IMR-90 (cell line): Measurements from ENCODE around the gene CERS5. TPM values are rescaled to one million over a fixed set of nuclear protein-coding genes. Genes with fewer than 3 reads are reported as not detected.

Experiments
- ATAC-seq: fragments of 200-7000 bp; cut with Tn5 transposase; 2 replicates; pipeline ENCODE4 v1.9.1; 2020; ENCODE audit warnings: low read depth, mild to moderate bottlenecking, moderate library complexity
- BruUV-seq: library from RNA; stranded (reverse); fragments of 400-500 nt; replicated peaks from 2 replicates; lab custom pipeline; 2021; lab: Mats Ljungman, UMichigan
- CTCF ChIA-PET: fragments of 300-600 bp; formaldehyde crosslinking; extraction: SDS; loops from one replicate; lab custom pipeline; 2021; ENCODE audit warnings: antibody characterized with exemption; lab: Yijun Ruan, JAX
- POLR2A ChIA-PET: fragments of 300-600 bp; sonication (Branson Sonifier 250); formaldehyde crosslinking; loops from one replicate; lab custom pipeline; 2022; ENCODE audit warnings: antibody characterized with exemption; ENCODE audit not compliant: unreplicated experiment; lab: Charles Lee
- DNase-seq: peaks from one replicate; pipeline ENCODE4 v3.0.0; 2013
- H2AFZ ChIP-seq: replicated peaks from 2 replicates; pipeline ENCODE3; 2013; ENCODE audit warnings: low read length, mild to moderate bottlenecking; ENCODE audit not compliant: poor library complexity
- H2AK5ac ChIP-seq: 2 replicates; pipeline ENCODE4 v1.6.1; 2013; ENCODE audit warnings: low read depth, low read length, inconsistent platforms
- H2AK9ac ChIP-seq: replicated peaks from 2 replicates; pipeline ENCODE3; 2013; ENCODE audit warnings: mild to moderate bottlenecking, low read depth, low read length, moderate library complexity; ENCODE audit not compliant: poor library complexity
- H2BK120ac ChIP-seq: 2 replicates; pipeline ENCODE4 v1.6.1; 2013; ENCODE audit warnings: low read depth, low read length, inconsistent platforms
- H2BK15ac ChIP-seq: 3 replicates; pipeline ENCODE4 v1.6.1; 2013; ENCODE audit warnings: low read depth, low read length, inconsistent platforms
- H2BK20ac ChIP-seq: 2 replicates; pipeline ENCODE4 v1.6.1; 2013; ENCODE audit warnings: low read depth, mild to moderate bottlenecking, inconsistent platforms, low read length, moderate library complexity
- H2BK5ac ChIP-seq: 2 replicates; pipeline ENCODE4 v1.6.1; 2013; ENCODE audit warnings: mild to moderate bottlenecking, low read depth, low read length, inconsistent platforms; ENCODE audit not compliant: poor library complexity, severe bottlenecking
- H3K14ac ChIP-seq: replicated peaks from 2 replicates; pipeline ENCODE4 v1.6.1; 2013; ENCODE audit warnings: low read depth, low read length, inconsistent platforms
- H3K18ac ChIP-seq: 2 replicates; pipeline ENCODE4 v1.6.1; 2013; ENCODE audit warnings: low read depth, low read length, control low read depth
- H3K23ac ChIP-seq: 2 replicates; pipeline ENCODE4 v1.6.1; 2013; ENCODE audit warnings: low read depth, low read length, inconsistent platforms
- H3K27ac ChIP-seq: 2 replicates; pipeline ENCODE4 v1.5.1; 2013; ENCODE audit warnings: mild to moderate bottlenecking, control low read depth, low read length; ENCODE audit not compliant: insufficient read depth
- H3K27me3 ChIP-seq: 2 replicates; pipeline ENCODE4 v1.6.1; 2013; ENCODE audit warnings: low read length; ENCODE audit not compliant: control insufficient read depth, insufficient read depth
- H3K36me3 ChIP-seq: 2 replicates; pipeline ENCODE4 v1.6.1; 2013; ENCODE audit warnings: low read length, mixed read lengths; ENCODE audit not compliant: control insufficient read depth, insufficient read depth
- H3K4ac ChIP-seq: 2 replicates; pipeline ENCODE4 v1.6.1; 2013; ENCODE audit warnings: low read depth, low read length, inconsistent platforms
- H3K4me1 ChIP-seq: 2 replicates; pipeline ENCODE4 v1.6.1; 2013; ENCODE audit warnings: low read length, mixed read lengths; ENCODE audit not compliant: control insufficient read depth, insufficient read depth
- H3K4me2 ChIP-seq: 2 replicates; pipeline ENCODE4 v1.6.1; 2013; ENCODE audit warnings: low read depth, mild to moderate bottlenecking, control low read depth, low read length, moderate library complexity
- H3K4me3 ChIP-seq: 2 replicates; pipeline ENCODE4 v1.5.1; 2013; ENCODE audit warnings: low read depth, mild to moderate bottlenecking, control low read depth, low read length, moderate library complexity; ENCODE audit not compliant: insufficient read depth
- H3K56ac ChIP-seq: 2 replicates; pipeline ENCODE4 v1.6.1; 2013; ENCODE audit warnings: low read length, inconsistent platforms; ENCODE audit not compliant: insufficient read depth; ENCODE audit errors: extremely low read depth
- H3K79me1 ChIP-seq, 2 experiments: 2 replicates each; pipeline ENCODE4 v1.6.1; 2013; ENCODE audit warnings: low read length in 2 of 2, inconsistent platforms in 1 of 2, low read depth in 1 of 2
- H3K9ac ChIP-seq: 2 replicates; pipeline ENCODE4 v1.6.1; 2013; ENCODE audit warnings: low read depth, low read length, control low read depth
- H3K9me1 ChIP-seq: 2 replicates; pipeline ENCODE4 v1.6.1; 2013; ENCODE audit warnings: low read length, inconsistent platforms; ENCODE audit not compliant: insufficient read depth
- H3K9me3 ChIP-seq: 2 replicates; pipeline ENCODE4 v1.6.1; 2013; ENCODE audit warnings: low read length; ENCODE audit not compliant: control insufficient read depth, insufficient read depth
- H4K20me1 ChIP-seq: 2 replicates; pipeline ENCODE4 v1.6.1; 2013; ENCODE audit warnings: low read length, inconsistent platforms; ENCODE audit not compliant: insufficient read depth
- H4K5ac ChIP-seq: 2 replicates; pipeline ENCODE4 v1.6.1; 2013; ENCODE audit warnings: mild to moderate bottlenecking, low read depth, low read length, control low read depth
- H4K8ac ChIP-seq, 2 experiments: 2 replicates each; pipeline ENCODE4 v1.6.1; 2013; ENCODE audit warnings: low read depth in 2 of 2, low read length in 2 of 2, control low read depth in 1 of 2, inconsistent platforms in 1 of 2
- H4K91ac ChIP-seq: 2 replicates; pipeline ENCODE4 v1.6.1; 2013; ENCODE audit warnings: low read depth, low read length, inconsistent platforms; ENCODE audit not compliant: insufficient read depth
- CHD1 ChIP-seq: IDR thresholded peaks from 2 replicates; pipeline ENCODE4 v1.6.1; 2012; ENCODE audit warnings: low read depth, low read length, improper control_type of control experiment
- CTCF ChIP-seq: conservative IDR thresholded peaks from 2 replicates; pipeline ENCODE4 v1.5.1; 2012; ENCODE audit warnings: mild to moderate bottlenecking, low read depth, low read length, improper control_type of control experiment
- FOS ChIP-seq: fragments of 150-350 bp; IDR thresholded peaks from 2 replicates; pipeline ENCODE4 v1.6.1; 2016; ENCODE audit warnings: low read depth, low read length
- RAD21 ChIP-seq: IDR thresholded peaks from 2 replicates; pipeline ENCODE4 v1.6.1; 2012; ENCODE audit warnings: low read length, improper control_type of control experiment
- RFX5 ChIP-seq: IDR thresholded peaks from 2 replicates; pipeline ENCODE4 v1.8.0; 2012; ENCODE audit warnings: low read depth, mild to moderate bottlenecking, low read length, moderate library complexity
- SMC3 ChIP-seq: fragments of 150-350 bp; IDR thresholded peaks from 2 replicates; pipeline ENCODE4 v1.6.1; 2016; ENCODE audit warnings: low read depth, mild to moderate bottlenecking, antibody characterized with exemption, low read length, moderate library complexity
- WGBS, 2 experiments: methylation state at CpG; one replicate each; pipeline versions ENCODE4 v1.1.5 to v1.1.7; 2013; ENCODE audit warnings: missing lambda C conversion rate in 2 of 2; ENCODE audit not compliant: insufficient read length in 1 of 2; ENCODE audit errors: extremely low coverage in 2 of 2; 5-methylcytosine and 5-hydroxymethylcytosine counted together
- dilution Hi-C: fragments of 300-500 bp; cut with HindIII; formaldehyde crosslinking; loops from one replicate; pipeline ENCODE4 v1.14.3; 2018; ENCODE audit warnings: low sequenced_read_pairs; ENCODE audit not compliant: unreplicated experiment
- in situ Hi-C: fragments of 300-500 bp; cut with MboI; formaldehyde crosslinking; loops from 3 replicates; pipeline ENCODE4 v1.14.3; 2019; ENCODE audit warnings: low sequenced_read_pairs, inconsistent platforms, mixed read lengths
- intact Hi-C: fragments of 100-400 bp; cut with micrococcal nuclease; formaldehyde crosslinking; loops from 2 replicates; pipeline ENCODE4 v1.10.0; 2022
- polyA plus RNA-seq, 3 experiments: library from polyadenylated mRNA; depleted of rRNA; stranded (reverse); fragments of >200 nt; gene quantifications; 2 replicates each; pipeline ENCODE4 v1.2.3, GENCODE V29; 2012; ENCODE audit warnings: low replicate concordance in 1 of 3
- total RNA-seq: library from RNA; depleted of rRNA; stranded (reverse); fragments of >200 nt; gene quantifications from 2 replicates; pipeline ENCODE4 v1.2.3, GENCODE V29; 2012

Gene CERS5
- total and polyA plus RNA-seq, 2 of the 4 experiments (the other 2 are of a cell fraction), result 40.3 to 60.3 TPM

- H3K4ac ChIP-seq, result peak overlapping the region; percentile 87
- dilution Hi-C loops (no loop called here), in situ Hi-C loops (no loop called here), intact Hi-C loops (no loop called here)
- H3K9me1 ChIP-seq, result peaks cover 14% of the 10 kb centered on the region; the same call in 1 of the 2 replicates
- H2BK15ac ChIP-seq, result peak overlapping the region; percentile 53; the same call in 2 of the 3 replicates
- ATAC-seq (no peak), DNase-seq (no peak)
- H3K56ac ChIP-seq, result no peak overlapping the region
- H4K5ac ChIP-seq, result peak overlapping the region; percentile 14; the same call in 1 of the 2 replicates
- no peak overlapping the region for H2AFZ ChIP-seq
- H4K20me1 ChIP-seq, result peaks cover 56% of the 10 kb centered on the region
- no peak overlapping the region for H3K4me2 ChIP-seq
- H3K79me1 ChIP-seq, result peaks cover 2 to 60% of the 10 kb centered on the region in 2 experiments; a peak in 3 of 4 replicates
- peak overlapping the region; percentile 57 for H3K23ac ChIP-seq
- no peak overlapping the region for H3K4me3 ChIP-seq
- H3K18ac ChIP-seq, result peak overlapping the region; percentile 85; the same call in 1 of the 2 replicates
- peak overlapping the region; percentile 48; the same call in 1 of the 2 replicates for H2AK5ac ChIP-seq
- H3K4me1 ChIP-seq, result peaks cover 6% of the 10 kb centered on the region
- peak overlapping the region; percentile 79; the same call in 1 of the 2 replicates for H3K9ac ChIP-seq
- peak overlapping the region; percentile 53 for H2BK5ac ChIP-seq
- H2BK20ac ChIP-seq, result peak overlapping the region; percentile 61; the same call in 1 of the 2 replicates
- H2AK9ac ChIP-seq, result no peak overlapping the region
- peak overlapping the region; percentile 68 for H3K27ac ChIP-seq
- H3K27me3 ChIP-seq, result no peaks in the 10 kb centered on the region
- peaks cover 22% of the 10 kb centered on the region for H3K36me3 ChIP-seq
- POLR2A ChIA-PET, result interaction anchor here (0.5 kb wide), 1 partner anchor 1144 kb away, joined by 10 read pairs; no protein-coding TSS in a partner anchor
- peak overlapping the region; percentile 50; the same call in 1 of the 2 replicates for H2BK120ac ChIP-seq
- no TSS peak for BruUV-seq
- CTCF ChIA-PET, result interaction anchor here (1.1 to 1.7 kb wide), 3 partner anchors 9 to 103 kb away, joined by 4 to 6 read pairs (median 5); no protein-coding TSS in a partner anchor
- H3K9me3 ChIP-seq, result no peaks in the 10 kb centered on the region
- TF ChIP-seq CTCF, result no peak
- TF ChIP-seq CHD1, result no peak
- no peak for TF ChIP-seq SMC3
- no peak for TF ChIP-seq RFX5
- TF ChIP-seq RAD21, result no peak
- TF ChIP-seq FOS, result no peak
- peak overlapping the region; percentile 62; the same call in 1 of the 2 replicates for H3K14ac ChIP-seq
- H4K91ac ChIP-seq, result peak overlapping the region; percentile 26; the same call in 1 of the 2 replicates
- no CpG with 5 or more reads among the region's 2 CpGs for WGBS, 2 experiments
- peak overlapping the region; percentile 35 to 72; a peak in 2 of 4 replicates for H4K8ac ChIP-seq
Measured at GRCh38 chr12:50212071-50212467, 44.9 kb upstream of the CERS5 start.
